GM19025 (cell line): Measurements from ENCODE around the gene GRK2.

Experiments used
- ATAC-seq: cut with Tn5 transposase; IDR thresholded peaks from one replicate; pipeline ENCODE4 v1.9.1; 2021; ENCODE audit warnings: mild to moderate bottlenecking, low read depth, moderate library complexity; ENCODE audit not compliant: unreplicated experiment

Gene GRK2

GRCh38 chr11:67280788-67281551 lies 14.7 kb downstream of the GRK2 start:
- ATAC-seq: no peak

DNA sequence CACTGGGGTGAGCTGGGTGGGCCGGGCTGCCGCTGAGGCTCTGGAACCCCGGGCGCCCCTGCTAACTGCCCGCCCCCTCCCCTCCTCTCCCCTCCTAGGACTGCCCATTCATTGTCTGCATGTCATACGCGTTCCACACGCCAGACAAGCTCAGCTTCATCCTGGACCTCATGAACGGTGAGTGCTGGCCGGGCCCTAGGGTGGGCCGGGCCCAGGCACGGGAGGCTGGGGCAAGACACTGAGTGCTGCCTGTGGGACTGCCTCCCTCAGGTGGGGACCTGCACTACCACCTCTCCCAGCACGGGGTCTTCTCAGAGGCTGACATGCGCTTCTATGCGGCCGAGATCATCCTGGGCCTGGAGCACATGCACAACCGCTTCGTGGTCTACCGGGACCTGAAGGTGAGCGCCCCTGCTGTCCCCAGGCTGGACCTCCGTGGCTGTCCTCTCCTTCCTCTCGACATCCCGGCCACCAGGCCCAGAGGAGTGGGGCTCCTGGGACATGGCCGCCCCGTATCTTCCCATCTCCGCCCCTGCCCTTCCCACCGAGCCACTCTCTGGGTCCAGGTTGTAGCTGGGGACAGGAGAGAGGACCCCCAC lies 15.4 kb downstream of the GRK2 start:
- ATAC-seq: no peak

GRCh38 chr11:67282155-67282875 lies 16.0 kb downstream of the GRK2 start:
- no peak for ATAC-seq

DNA sequence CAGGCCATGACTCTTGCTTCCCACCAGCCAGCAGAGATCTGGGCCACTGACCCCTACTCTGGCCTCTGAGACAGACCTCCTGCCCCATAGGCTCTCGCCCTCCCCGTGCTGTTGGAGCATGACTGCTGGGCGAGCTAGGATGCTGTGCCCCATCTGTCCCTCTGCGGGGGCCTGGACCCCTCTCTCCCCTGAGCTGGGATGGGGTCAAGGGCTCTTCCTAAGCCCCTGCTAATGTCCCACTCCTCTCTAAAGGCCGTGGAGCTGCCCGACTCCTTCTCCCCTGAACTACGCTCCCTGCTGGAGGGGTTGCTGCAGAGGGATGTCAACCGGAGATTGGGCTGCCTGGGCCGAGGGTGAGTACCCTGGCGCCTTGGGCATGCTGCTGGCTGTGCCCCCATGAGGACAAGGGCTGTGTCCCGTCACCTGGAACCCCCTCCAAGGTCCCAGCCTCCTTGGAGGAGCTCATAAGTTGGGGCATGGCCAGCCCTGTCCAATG lies 16.7 kb downstream of the GRK2 start:
- ATAC-seq: no peak

GRCh38 chr11:67283481-67283963 lies 17.2 kb downstream of the GRK2 start:
- no peak for ATAC-seq

DNA sequence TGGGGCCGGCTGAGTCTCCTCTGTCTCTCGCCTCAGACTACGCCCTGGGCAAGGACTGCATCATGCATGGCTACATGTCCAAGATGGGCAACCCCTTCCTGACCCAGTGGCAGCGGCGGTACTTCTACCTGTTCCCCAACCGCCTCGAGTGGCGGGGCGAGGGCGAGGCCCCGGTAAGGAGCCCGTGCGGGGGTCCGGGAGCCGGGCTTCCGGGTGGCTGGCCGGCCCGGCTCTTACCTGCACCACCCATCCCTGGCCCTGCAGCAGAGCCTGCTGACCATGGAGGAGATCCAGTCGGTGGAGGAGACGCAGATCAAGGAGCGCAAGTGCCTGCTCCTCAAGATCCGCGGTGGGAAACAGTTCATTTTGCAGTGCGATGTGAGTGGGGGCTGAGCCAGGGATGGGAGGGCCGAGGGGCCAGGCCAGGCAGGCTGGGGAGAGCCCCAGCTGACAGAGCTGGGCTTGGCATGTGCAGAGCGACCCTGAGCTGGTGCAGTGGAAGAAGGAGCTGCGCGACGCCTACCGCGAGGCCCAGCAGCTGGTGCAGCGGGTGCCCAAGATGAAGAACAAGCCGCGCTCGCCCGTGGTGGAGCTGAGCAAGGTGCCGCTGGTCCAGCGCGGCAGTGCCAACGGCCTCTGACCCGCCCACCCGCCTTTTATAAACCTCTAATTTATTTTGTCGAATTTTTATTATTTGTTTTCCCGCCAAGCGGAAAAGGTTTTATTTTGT lies 18.7 kb downstream of the GRK2 start:
- no peak for ATAC-seq

GRCh38 chr11:67285541-67286498 lies 19.5 kb downstream of the GRK2 start:
- no peak for ATAC-seq

- no peak for ATAC-seq
Measured at GRCh38 chr11:67286621-67287333, 20.5 kb downstream of the GRK2 start.

DNA sequence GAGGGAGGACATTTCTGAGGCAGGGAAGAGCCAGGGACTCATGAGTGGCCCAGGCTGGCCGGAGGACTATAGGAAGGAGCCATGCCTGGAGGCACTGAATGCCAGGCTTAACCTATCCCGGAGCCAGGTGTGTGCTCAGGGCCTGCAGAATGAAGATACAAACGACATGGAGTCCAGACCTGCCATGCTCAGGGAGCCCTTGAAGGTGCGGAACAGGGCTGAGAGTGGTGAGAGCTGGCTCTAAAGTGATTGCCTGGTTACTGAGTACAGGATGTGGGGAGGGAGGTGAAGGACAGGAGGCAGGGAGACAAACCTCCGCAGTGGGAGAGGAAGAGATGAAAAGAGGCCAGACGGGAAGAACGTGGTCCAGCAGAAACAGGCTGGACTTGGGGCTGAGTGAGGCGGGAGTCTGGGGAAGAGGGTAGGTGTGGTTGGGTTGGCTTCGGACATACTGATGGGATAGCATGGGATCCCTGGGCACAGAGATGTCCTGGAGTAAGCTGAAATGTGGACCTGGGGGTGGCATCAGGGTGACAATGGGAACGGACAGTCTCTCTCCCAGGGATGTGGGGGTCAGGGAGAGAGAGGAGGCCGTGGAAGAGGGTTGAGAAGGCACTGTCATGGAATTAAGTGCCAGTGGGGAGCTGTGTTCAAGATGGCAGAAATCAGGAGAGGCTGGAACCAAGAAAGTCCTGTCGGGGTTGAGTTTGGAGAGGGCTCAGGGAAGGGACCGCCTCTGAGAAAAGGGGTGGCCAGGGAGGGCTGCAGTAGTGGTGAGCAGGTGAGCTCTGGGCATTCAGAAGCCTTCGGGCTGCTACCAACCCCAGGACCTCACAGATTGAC lies 21.3 kb downstream of the GRK2 start:
- no peak for ATAC-seq

DNA sequence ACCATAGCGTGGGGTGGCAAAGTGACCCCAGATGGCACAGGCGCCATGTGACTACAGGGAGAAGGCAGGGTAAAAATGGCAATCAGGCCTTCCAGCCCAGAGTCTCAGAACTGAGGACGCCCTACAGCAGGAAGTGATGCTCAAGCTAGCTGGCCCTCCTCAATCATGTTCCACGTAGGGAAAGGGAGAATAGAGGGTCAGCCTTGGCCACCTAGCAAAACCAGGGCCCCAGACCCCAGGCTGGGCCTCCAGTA lies 21.9 kb downstream of the GRK2 start:
- ATAC-seq: no peak

- ATAC-seq: peak; percentile 68
Measured at GRCh38 chr11:67288452-67289225, 22.4 kb downstream of the GRK2 start.

DNA sequence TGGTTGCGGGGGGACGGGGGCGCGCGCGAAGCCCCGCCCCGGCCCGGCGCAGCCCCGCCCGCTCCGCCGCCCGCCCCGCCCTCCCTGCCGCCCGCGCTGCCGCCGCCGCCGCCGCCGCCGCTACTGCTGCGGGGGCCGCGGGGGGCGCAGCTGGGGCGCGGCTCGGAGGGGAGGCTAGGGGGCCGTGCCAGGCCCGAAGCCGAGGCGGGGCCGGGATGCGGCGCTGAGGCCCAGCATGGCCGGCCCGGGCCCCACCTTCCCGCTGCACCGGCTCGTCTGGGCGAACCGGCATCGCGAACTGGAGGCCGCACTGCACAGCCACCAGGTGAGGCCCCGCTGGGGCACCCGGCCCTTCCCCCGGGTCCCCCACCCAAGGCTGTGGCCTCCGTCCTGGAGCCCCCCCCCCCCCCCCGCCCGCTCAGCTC lies 23.0 kb downstream of the GRK2 start, which contains the start of gene ANKRD13D:
Gene ANKRD13D, plus strand, starts transcription at position 78 of the 425 bp plus-strand sequence. Its CDS starts 158 bp downstream, at position 236.
- ATAC-seq: no peak

- ATAC-seq: no peak
Measured at GRCh38 chr11:67289651-67290479, 23.6 kb downstream of the GRK2 start.

- ATAC-seq: no peak
Measured at GRCh38 chr11:67290801-67291200, 24.5 kb downstream of the GRK2 start.

GRCh38 chr11:67291481-67292381 lies 25.5 kb downstream of the GRK2 start:
- ATAC-seq: no peak
